ENCODE data around the gene MERTK.
"Not testable (repeated sequence)": the region's sequence is repeated elsewhere in the genome, so short reads cannot be mapped to it uniquely, and the experiment has no call there.

MERTK gene

GRCh38 chr2:112048887-112049286, 150.5 kb downstream of the MERTK start:
- DNase-seq: peak; percentile 81

DNA sequence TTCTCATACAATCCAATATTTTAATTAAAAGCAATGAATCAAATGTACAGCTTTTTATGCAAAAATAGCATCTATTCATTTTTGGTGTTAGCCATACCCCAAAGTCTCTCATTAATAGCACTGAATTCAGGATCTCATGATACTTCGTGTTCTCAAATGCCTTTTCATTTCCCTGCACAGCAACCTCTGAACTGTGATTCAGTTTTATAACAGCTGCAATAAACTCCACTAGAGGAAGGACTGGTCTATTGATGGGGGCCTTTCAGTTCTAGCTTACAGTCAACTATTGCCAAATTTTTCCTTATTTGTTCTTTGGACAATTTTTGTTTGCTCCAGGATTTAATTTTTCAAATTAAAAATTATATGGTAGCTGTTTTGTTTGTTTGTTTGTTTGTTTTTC, 151.9 kb downstream of the MERTK start:
- DNase-seq: no peak

- DNase-seq: peak; percentile 95
These were observed 155.8 kb downstream of the MERTK start for GRCh38 chr2:112053917-112054846.

DNA sequence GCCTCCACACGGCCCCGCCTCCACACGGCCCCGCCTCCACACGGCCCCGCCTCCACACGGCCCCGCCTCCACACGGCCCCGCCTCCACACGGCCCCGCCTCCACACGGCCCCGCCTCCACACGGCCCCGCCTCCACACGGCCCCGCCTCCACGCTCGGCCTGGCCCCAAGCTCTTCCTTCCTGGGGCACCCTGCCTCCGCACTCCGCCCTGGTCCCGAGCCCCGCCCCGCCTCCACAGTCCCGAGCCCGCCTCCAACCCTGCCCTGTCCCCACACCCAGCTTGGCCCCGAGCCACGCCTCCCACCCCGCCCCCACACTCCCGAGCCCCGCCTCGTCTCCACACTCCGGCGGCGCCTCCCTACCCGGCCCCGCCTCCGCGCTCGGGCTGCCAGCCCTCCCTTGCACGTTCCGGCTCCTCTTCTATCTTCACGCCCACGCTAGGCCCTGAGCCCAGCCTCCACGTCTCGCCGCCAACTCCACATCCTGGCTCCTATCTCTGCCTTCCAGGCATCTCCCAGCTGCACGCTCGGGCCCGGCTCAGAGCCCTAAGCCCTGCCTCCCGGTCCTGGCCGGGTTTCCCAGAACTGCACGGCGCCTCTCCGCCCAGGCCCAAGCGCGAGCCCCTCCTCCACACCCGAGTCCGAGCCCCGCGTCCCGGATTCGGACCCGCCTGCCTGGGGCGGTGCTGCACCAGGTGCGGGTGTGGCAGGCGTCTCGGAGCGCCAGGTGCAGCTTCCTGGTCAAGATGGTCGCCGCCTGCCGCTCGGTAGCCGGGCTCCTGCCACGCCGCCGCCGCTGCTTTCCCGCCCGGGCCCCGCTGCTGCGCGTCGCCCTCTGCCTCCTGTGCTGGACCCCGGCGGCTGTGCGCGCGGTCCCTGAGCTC, 156.7 kb downstream of the MERTK start, which contains the start of gene TMEM87B:
Gene TMEM87B (plus strand): TSS at position 423 of the 883 bp plus-strand sequence. CDS start 323 bp downstream, at position 746.
- peak; percentile 88 for DNase-seq

- peak; percentile 22 for DNase-seq
These were observed 157.6 kb downstream of the MERTK start for GRCh38 chr2:112055730-112056625.

- DNase-seq: no peak
These were observed 158.2 kb downstream of the MERTK start for GRCh38 chr2:112056626-112056987.

DNA sequence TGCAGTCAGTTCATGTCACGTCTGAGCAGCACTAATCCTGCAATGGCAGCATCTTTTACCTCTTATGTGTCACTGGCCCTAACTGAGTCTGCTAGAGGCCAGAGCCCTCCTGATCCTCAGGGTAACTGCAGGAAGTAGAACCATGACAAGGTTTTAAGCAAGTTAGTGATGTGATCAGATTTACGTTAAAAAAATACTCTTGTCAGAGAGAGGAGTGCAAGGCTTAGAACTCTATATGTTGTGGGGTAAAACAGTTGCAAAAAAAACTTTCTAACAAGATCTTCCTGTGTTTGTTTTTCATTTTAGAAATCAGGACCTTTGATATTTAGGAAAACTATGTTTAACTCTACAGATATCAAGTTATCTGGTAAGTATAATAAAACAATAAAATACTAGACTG, 161.3 kb downstream of the MERTK start:
- DNase-seq: no peak

DNA sequence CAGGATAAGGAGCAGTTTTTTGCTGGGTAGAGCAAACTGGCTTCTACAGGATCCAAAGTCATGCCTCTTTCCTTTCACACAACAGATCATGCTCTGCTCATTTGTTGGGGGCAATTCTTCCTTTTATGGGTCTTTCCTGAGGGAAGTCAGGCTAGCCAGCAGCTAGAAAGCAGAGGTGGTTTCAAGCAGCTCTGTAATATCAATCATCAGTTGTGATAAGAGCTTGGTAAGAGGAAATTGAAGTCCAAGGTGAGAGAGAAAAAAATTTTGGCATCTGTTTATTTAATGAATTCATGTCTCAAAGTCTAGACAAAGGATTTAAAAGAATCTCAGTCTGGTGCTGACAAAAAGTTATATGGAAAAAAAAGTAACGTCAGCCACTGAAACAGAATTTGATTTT, 162.9 kb downstream of the MERTK start:
- DNase-seq: no peak

GRCh38 chr2:112061840-112062239, 163.4 kb downstream of the MERTK start:
- DNase-seq: no peak

DNA sequence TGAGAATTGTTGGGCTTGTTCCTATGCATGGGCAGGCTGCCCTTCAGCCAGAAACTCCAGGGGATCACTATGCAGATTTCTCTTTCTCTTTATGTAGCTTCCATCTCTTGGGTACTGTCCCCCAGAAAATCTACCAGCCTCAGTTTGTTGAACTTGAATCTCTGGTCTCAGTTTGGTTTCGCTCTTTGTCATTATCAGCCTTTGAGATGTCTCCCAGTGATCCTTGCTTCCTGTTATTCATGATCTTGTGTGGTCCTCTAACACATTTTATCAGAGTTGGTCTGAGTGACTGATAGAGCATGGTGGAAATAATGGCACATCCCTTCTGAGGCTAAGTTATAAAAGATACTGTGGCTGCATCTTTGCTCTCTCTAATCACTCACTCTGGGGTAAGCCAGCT, 164.5 kb downstream of the MERTK start:
- no peak for DNase-seq

DNA sequence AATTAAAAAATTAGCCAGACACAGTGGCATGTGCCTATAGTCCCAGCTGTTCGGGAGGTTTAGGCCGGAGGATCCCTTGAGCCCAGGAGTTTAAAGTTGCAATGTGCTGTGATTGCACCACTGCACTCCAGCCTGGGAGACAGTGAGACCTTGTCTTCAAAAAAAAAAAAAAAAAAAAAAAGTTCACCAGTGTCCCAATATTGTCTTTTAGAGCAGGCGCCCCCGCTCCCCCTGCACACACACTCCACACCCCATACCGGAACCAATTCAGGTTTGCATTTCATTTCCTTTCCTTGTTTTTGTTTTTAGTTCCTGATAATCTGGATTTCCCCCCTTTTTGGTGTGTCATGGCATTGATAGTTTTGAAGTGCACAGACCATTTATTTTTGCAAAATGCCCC, 167.1 kb downstream of the MERTK start:
- no peak for DNase-seq

- DNase-seq: no peak
These were observed 167.6 kb downstream of the MERTK start for GRCh38 chr2:112065966-112066365.

- not testable (repeated sequence) for DNase-seq
These were observed 171.4 kb downstream of the MERTK start for GRCh38 chr2:112069794-112070193.

- DNase-seq: no peak
These were observed 175.5 kb downstream of the MERTK start for GRCh38 chr2:112073875-112074274.

GRCh38 chr2:112074506-112074905, 176.1 kb downstream of the MERTK start:
- DNase-seq: no peak

GRCh38 chr2:112075490-112076260, 177.3 kb downstream of the MERTK start:
- no peak for DNase-seq

- DNase-seq: no peak
These were observed 179.4 kb downstream of the MERTK start for GRCh38 chr2:112077814-112078213.
